SIG-M5 treated with dmso at 0.1 percent for 504 hours (cell line): ENCODE data around the gene STRBP.
"Not testable (repeated sequence)": the region's sequence is repeated elsewhere in the genome, so short reads cannot be mapped to it uniquely, and the experiment has no call there.

Experiments used
- DNase-seq: peaks from one replicate; lab custom pipeline; 2025; ENCODE audit not compliant: unreplicated experiment; lab: John Stamatoyannopoulos, UW

Gene STRBP

DNA sequence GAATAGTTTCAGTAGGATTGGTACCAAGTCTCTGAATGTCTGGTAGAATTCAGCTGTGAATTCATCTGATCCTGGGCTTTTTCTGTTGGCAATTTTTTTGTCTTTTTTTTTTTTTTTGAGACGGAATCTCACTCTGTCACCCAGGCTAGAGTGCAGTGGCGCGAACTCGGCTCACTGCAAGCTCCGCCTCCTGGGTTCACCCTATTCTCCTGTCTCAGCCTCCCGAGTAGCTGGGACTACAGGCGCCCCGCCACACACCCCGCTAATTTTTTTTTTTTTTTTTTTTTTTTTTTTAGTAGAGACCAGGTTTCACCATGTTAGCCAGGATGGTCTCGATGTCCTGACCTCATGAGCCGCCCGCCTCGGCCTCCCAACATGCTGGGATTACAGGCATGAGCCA is 67.9 kb downstream of the STRBP start:
- DNase-seq, result not testable (repeated sequence)

DNA sequence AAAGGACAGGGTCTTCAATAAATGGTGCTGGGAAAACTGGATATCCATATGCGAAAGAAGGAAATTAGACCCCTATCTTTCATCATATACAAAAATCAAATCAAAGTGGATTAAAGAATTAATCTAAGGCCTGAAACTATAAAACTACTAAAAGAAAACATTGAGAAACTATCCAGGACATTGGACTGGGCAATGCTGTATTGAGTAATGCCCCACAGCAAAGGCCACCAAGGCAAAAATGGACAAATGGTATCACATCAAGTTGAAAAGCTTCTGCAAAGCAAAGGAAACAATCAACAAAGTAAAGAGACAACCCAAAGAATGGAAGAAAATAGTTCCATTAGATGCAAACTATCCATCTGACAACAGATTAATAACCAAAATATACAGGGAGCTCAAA is 72.3 kb downstream of the STRBP start:
- DNase-seq, result no peak

DNA sequence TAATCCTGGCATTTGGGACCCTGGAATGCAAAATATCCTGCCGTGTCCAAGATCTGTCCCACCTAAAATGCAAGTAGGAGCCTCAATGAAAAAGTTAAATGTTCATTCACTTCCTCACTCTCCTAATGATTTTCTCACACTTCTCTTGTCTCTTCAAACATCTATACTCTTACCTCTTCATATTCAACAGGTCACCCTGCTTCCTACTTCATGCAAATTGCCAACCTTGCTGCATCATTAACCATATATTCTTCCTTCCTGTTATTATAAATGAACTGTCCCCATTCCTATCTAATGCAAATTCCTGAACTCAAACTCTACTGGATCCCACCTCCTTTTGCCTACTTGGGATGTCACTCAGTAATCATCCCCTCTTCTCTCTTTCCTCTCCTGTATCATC is 74.4 kb downstream of the STRBP start:
- no peak for DNase-seq

DNA sequence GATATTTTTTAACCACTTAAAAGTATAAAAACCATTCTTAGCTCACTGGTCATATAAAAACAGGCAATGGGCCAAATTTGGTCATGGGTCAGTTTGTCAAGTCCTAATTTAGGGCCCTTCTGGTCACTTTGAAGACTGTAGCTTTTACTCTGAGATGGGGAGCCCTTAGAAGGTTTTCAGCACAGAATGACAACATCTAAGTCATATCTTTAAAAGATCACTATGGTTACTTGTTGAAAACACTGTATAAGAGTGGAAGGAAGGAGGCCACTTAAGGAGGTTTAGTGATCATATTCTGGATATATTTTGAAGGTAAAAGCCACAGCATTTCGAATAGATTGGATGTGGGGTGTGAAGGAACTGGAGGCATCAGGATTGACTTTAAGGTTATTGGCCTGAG is 76.7 kb downstream of the STRBP start:
- no peak for DNase-seq

- no peak for DNase-seq
Measured at GRCh38 chr9:123191260-123191659, 77.1 kb downstream of the STRBP start.

- no peak for DNase-seq
Measured at GRCh38 chr9:123187131-123187530, 81.3 kb downstream of the STRBP start.

DNA sequence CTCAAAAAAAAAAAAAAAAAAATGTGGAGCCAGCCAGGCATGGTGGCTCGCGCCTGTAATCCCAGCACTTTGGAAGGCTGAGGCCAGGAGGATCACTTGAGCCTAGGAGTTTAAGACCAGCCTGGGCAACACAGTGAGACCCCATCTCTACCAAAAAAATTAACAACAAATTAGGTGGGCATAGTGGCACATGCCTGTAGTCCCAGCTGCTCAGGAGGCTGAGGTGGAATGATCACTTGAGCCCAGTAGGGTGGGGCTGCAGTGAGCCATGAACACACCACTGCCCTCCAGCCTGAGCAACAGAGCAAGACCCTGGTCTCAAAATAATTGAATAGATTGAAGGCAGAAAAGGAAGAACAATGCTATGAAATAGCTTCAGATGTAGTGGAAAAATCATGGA is 82.4 kb downstream of the STRBP start:
- not testable (repeated sequence) for DNase-seq

DNA sequence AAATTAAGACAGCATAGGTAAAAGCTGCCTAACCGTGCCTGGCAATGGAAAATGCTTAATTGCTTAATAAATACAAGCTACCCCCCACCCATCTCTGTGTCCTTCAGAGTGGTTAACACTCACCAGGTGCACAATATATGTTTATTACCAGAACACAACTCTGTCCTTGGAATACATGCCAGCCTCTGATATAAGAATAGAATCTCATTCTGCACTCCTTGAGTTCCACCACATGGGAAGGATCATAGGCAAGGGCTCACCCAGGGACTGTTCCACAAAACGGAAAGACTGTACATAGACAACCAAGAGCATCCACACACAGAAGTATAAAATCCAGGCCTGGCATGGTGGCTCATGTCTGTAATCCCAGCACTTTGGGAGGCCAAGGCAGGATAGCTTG is 91.4 kb downstream of the STRBP start:
- DNase-seq, result no peak

DNA sequence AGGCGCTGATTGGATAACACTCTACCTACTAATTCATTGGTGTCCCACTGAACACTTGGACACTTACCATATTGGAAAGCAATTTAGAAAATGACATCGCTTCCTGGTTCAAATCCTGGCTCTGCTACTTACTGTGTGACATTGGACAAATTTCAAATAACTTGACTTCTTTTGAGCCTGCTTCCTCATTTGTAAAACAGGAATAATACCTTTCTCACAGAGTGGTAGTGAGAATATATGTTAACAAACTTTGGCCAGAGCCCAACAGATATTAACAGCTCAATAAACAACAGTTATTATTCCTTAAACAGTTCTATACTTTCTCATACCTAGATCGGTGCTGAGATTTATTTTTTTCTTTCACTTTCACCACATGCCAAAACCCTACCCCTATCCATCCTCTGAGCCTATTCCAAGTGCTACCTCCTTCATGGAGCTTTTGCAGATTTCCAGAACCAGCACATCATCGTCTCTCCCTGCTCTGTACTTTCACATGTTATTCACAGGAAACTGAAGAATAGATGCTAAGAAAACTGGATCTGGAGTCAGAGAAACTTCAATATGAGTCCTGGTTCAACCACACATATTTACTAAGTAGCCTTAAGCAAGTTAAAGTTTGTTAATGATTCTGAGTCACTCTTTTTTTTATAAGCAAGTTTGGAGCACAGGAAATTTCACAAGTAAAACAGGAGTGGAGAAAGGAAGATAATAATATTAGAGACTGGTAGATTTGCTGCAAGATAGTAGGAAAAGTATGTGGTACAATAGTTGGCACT is 92.3 kb downstream of the STRBP start:
- DNase-seq, result no peak

- peak; percentile 15 for DNase-seq
Measured at GRCh38 chr9:123174887-123175518, 93.4 kb downstream of the STRBP start.

GRCh38 chr9:123174079-123174478 is 94.3 kb downstream of the STRBP start:
- no peak for DNase-seq

DNA sequence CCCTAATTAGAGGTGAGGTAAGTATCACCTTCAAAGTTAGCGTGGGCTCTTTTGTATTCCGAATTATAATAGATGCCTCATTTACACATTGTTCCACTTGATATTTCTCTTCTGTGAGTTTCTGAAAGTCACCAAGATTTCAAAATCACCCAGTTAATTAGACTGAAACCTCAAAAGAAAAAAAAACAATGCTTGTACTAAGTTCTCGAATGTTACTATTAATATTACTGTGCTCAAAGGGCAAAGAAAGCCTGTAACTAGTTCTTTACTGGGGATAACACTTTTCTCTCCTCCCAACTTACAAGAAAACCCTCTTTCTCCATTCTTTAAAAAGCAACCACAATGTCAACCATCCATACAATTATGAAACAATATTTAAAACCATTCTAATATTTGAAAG is 98.5 kb downstream of the STRBP start:
- no peak for DNase-seq

- no peak for DNase-seq
Measured at GRCh38 chr9:123168586-123168985, 99.8 kb downstream of the STRBP start.

- no peak for DNase-seq
Measured at GRCh38 chr9:123167474-123167873, 100.9 kb downstream of the STRBP start.

- DNase-seq, result no peak
Measured at GRCh38 chr9:123165813-123166212, 102.6 kb downstream of the STRBP start.

DNA sequence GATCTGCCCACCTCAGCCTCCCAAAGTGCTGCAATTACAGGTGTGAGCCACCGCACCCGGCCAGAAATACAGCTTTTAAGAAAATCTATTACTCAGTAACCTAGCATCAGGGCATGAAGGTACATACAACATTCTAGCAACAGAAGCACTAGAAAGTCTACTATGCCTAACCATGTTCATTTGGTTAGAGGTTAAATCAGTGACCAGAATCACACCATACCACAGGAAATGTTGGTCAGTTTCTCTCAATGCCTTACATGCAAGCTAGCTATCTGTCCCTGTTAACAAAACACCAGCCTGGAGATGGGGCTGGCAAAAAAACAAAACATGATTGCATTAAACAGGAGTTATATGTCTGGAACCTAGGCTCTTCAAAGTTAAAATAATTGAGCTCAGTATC is 104.1 kb downstream of the STRBP start:
- DNase-seq, result no peak

- no peak for DNase-seq
Measured at GRCh38 chr9:123162791-123163345, 105.5 kb downstream of the STRBP start.

GRCh38 chr9:123162360-123162759 is 106.0 kb downstream of the STRBP start:
- no peak for DNase-seq

GRCh38 chr9:123157221-123157620 is 111.2 kb downstream of the STRBP start:
- no peak for DNase-seq

DNA sequence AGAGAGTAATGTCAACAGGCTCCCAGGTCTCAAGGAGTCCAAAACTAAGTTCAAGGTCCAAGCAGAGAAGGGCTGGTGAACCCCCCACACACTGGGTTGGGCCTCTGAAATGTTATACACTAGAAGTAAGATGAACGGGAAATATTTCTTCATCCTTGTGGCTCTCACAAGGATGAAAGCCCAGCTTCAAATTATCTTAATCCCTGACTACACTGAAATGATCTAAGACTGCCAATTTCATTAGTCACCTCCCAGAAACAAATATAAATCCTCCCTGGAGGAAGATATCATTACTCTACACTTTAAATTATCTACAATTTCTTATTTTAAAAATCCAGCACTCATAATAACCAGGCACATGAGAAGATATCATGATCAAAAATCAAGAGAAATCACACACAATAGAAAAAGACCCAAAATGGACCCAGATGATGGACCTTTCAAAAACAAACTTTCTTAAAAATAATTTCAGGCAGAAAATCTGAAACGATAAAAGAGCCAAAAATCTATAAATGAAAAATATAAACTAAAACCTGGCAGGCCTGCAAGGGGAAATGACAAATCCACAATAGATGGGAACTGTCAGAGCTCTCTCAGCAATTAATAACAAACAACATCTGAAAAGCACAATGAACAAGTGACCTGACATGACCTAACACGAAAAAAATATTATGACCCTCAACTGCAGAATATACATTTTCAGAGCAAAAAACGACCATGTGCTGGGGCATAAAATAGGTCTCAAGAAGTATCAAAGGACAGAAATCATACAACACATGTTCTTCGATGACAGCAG is 117.5 kb downstream of the STRBP start:
- DNase-seq, result no peak

DNA sequence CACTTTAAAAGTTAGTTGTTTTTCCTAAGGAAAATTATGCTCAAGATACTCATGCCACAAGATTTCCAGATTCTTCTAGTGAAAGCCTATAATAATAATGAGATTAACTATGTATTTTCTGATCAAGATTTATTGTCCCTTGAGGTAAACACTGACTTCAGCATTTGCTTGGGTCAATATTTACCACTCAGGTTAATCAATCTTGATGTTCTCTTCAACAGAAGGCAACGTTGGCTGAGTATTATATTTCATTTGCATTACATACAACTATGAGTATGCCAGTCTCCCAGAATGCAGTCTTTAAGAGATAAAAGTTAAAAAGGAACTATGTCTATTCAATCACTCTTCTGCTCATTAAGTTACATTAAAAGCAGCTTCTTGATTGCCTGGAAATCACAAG is 119.3 kb downstream of the STRBP start:
- DNase-seq, result no peak

- DNase-seq, result no peak
Measured at GRCh38 chr9:123138163-123138562, 130.2 kb downstream of the STRBP start.
